ENCODE data around the gene RREB1.

Gene RREB1

DNA sequence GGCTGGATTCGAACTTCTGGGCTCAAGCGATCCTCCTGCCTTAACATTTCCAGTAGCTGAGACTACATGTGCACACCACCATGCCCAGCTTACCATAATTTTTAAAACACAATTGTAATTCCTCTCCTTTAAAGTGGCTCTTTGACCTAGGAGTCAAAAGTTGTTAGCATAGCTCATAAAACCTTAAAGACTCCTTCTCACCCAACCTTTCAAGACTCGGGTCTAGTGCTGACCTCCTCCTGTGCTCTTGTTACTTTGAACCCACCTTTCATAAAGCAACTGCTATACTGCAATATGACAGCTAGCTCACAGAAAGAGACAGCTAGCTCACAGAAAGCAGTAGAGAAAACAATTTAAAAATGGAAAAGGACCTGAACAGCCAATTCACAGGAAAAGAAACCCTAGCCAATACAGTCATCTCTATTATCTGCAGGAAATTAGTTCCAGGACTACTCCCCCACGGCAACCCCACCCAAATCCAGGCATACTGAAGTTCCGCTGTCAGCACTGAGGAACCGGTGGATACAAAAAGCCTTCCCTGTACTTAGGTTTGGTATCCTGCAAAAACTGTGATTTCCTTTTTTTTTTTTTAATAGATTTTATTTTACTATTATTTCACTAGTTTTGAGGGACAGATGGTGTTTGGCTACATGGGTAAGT lies 185.0 kb downstream of the RREB1 start:
- Histone ChIP-seq H3K36me3 (ENCODE audit: insufficient read depth, low read length) (peaks cover 92% of the 10 kb centered on the region), H3K27ac (ENCODE audit: low read length) (no peak overlapping the region), H2AFZ (ENCODE audit: low read depth, low read length) (no peak overlapping the region), H3K79me2 (ENCODE audit: insufficient read depth, low read length) (peaks cover 5% of the 10 kb centered on the region; the same call in 1 of the 2 replicates), H3K4me3 (ENCODE audit: low read depth in 1 of 2, low read length in 2 of 2) (no peak overlapping the region), H3K27me3 (ENCODE audit: insufficient read depth, low read length, poor library complexity) (no peaks in the 10 kb centered on the region), H3K9ac (ENCODE audit: low read depth, low read length) (no peak overlapping the region), H3K4me1 (ENCODE audit: insufficient read depth, low read length) (no peaks in the 10 kb centered on the region), H3K9me3 (ENCODE audit: insufficient read depth, low read length, severe bottlenecking) (no peaks in the 10 kb centered on the region), H3K4me2 (ENCODE audit: insufficient read depth, low read length) (no peak overlapping the region), H4K20me1 (ENCODE audit: insufficient read depth, low read length) (no peaks in the 10 kb centered on the region)
- TF ChIP-seq EZH2 (IDR thresholded peaks at IDR 0.05; ENCODE audit: borderline replicate concordance, low read depth, low read length, severe bottlenecking): no peak
- TF ChIP-seq, protein P1, sequence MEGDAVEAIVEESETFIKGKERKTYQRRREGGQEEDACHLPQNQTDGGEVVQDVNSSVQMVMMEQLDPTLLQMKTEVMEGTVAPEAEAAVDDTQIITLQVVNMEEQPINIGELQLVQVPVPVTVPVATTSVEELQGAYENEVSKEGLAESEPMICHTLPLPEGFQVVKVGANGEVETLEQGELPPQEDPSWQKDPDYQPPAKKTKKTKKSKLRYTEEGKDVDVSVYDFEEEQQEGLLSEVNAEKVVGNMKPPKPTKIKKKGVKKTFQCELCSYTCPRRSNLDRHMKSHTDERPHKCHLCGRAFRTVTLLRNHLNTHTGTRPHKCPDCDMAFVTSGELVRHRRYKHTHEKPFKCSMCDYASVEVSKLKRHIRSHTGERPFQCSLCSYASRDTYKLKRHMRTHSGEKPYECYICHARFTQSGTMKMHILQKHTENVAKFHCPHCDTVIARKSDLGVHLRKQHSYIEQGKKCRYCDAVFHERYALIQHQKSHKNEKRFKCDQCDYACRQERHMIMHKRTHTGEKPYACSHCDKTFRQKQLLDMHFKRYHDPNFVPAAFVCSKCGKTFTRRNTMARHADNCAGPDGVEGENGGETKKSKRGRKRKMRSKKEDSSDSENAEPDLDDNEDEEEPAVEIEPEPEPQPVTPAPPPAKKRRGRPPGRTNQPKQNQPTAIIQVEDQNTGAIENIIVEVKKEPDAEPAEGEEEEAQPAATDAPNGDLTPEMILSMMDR (IDR thresholded peaks at IDR 0.05; ENCODE audit: borderline replicate concordance, extremely low read depth, low read length, poor library complexity, severe bottlenecking): no peak
- DNase-seq (no peak), ATAC-seq (ENCODE audit: insufficient read depth, low read depth) (no peak)

GRCh38 chr6:7295916-7296315 lies 188.2 kb downstream of the RREB1 start:
- H4K20me1 ChIP-seq (ENCODE audit: insufficient read depth, low read length): peaks cover 2% of the 10 kb centered on the region; the same call in 1 of the 2 replicates
- H3K4me1 ChIP-seq (ENCODE audit: insufficient read depth, low read length): no peaks in the 10 kb centered on the region
- H3K36me3 ChIP-seq (ENCODE audit: insufficient read depth, low read length): peaks cover 91% of the 10 kb centered on the region
- no peak overlapping the region for H3K4me2 ChIP-seq (ENCODE audit: insufficient read depth, low read length)
- H3K4me3 ChIP-seq (ENCODE audit: low read depth in 1 of 2, low read length in 2 of 2): no peak overlapping the region
- ATAC-seq (ENCODE audit: insufficient read depth, low read depth) (no peak), DNase-seq (no peak)
- H3K79me2 ChIP-seq (ENCODE audit: insufficient read depth, low read length): peaks cover 8% of the 10 kb centered on the region; the same call in 1 of the 2 replicates
- H3K9ac ChIP-seq (ENCODE audit: low read depth, low read length): no peak overlapping the region
- no peak overlapping the region for H3K27ac ChIP-seq (ENCODE audit: low read length)
- TF ChIP-seq, protein P1 (IDR thresholded peaks at IDR 0.05; ENCODE audit: borderline replicate concordance, extremely low read depth, low read length, poor library complexity, severe bottlenecking): no peak
- TF ChIP-seq EZH2 (IDR thresholded peaks at IDR 0.05; ENCODE audit: borderline replicate concordance, low read depth, low read length, severe bottlenecking): no peak
- no peaks in the 10 kb centered on the region for H3K9me3 ChIP-seq (ENCODE audit: insufficient read depth, low read length, severe bottlenecking)
- H2AFZ ChIP-seq (ENCODE audit: low read depth, low read length): no peak overlapping the region
- H3K27me3 ChIP-seq (ENCODE audit: insufficient read depth, low read length, poor library complexity): no peaks in the 10 kb centered on the region

DNA sequence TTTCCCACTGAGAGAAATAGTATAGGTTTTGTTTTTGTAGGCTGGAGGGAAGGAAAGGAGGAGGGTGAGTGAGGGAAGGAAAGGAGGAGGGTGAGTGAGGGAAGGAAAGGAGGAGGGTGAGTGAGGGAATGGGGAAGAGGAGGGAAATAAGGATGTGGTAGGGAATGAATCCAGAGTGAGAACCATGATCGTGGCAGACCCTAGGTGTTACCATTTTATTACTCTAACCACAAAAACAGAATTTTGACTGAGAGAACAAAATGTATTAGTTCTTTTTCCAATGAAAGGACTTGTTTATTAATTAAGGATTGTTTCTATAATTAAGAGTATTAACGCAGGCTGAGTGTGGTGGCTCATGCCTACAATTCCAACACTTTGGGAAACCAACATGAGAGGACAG lies 188.8 kb downstream of the RREB1 start:
- no peak for ATAC-seq (ENCODE audit: insufficient read depth, low read depth)
- H3K9me3 ChIP-seq (ENCODE audit: insufficient read depth, low read length, severe bottlenecking): no peaks in the 10 kb centered on the region
- no peak overlapping the region for H3K4me2 ChIP-seq (ENCODE audit: insufficient read depth, low read length)
- H3K9ac ChIP-seq (ENCODE audit: low read depth, low read length): no peak overlapping the region
- TF ChIP-seq, protein P1 (IDR thresholded peaks at IDR 0.05; ENCODE audit: borderline replicate concordance, extremely low read depth, low read length, poor library complexity, severe bottlenecking): no peak
- no peak for TF ChIP-seq EZH2 (IDR thresholded peaks at IDR 0.05; ENCODE audit: borderline replicate concordance, low read depth, low read length, severe bottlenecking)
- H3K4me1 ChIP-seq (ENCODE audit: insufficient read depth, low read length): no peaks in the 10 kb centered on the region
- H3K4me3 ChIP-seq (ENCODE audit: low read depth in 1 of 2, low read length in 2 of 2): no peak overlapping the region
- peaks cover 11% of the 10 kb centered on the region; the same call in 1 of the 2 replicates for H3K79me2 ChIP-seq (ENCODE audit: insufficient read depth, low read length)
- no peak overlapping the region for H3K27ac ChIP-seq (ENCODE audit: low read length)
- no peak overlapping the region for H2AFZ ChIP-seq (ENCODE audit: low read depth, low read length)
- DNase-seq: no peak
- peaks cover 95% of the 10 kb centered on the region for H3K36me3 ChIP-seq (ENCODE audit: insufficient read depth, low read length)
- H4K20me1 ChIP-seq (ENCODE audit: insufficient read depth, low read length): peaks cover 5% of the 10 kb centered on the region; the same call in 1 of the 2 replicates
- no peaks in the 10 kb centered on the region for H3K27me3 ChIP-seq (ENCODE audit: insufficient read depth, low read length, poor library complexity)
